Measurements from ENCODE around the gene IFNA2. TPM values are rescaled to one million over a fixed set of nuclear protein-coding genes. Genes with fewer than 3 reads are reported as not detected.

Gene IFNA2
- total and polyA plus RNA-seq, 2 experiments from 2014 or later = not detected

GRCh38 chr9:21429191-21429590 lies 44.0 kb upstream of the IFNA2 start:
- no peaks in the 10 kb centered on the region for H3K4me1 ChIP-seq (ENCODE audit: insufficient read depth)
- no peaks in the 10 kb centered on the region for H3K79me2 ChIP-seq
- 79% methylated on average over 2 of the region's 2 CpGs for WGBS (ENCODE audit: low lambda C conversion rate, missing lambda C conversion rate)
- H3K4me2 ChIP-seq = no peak overlapping the region
- H3K27me3 ChIP-seq = peaks cover 6% of the 10 kb centered on the region
- H3K4me3 ChIP-seq = no peak overlapping the region
- no peak overlapping the region for H3K27ac ChIP-seq
- H3K9me2 ChIP-seq (replicated peaks; ENCODE audit: insufficient read depth) = no peaks in the 10 kb centered on the region
- no peaks in the 10 kb centered on the region for H3K9me3 ChIP-seq (ENCODE audit: low read depth)
- H2AFZ ChIP-seq = no peak overlapping the region
- H3K36me3 ChIP-seq (replicated peaks; ENCODE audit: insufficient read depth, low read depth) = no peaks in the 10 kb centered on the region
- no peaks in the 10 kb centered on the region for H4K20me1 ChIP-seq (ENCODE audit: insufficient read depth, poor library complexity, severe bottlenecking)
- TF ChIP-seq EZH2phosphoT487 (IDR thresholded peaks at IDR 0.05; ENCODE audit: low read depth, severe bottlenecking, unreplicated experiment) = no peak
- no peak for TF ChIP-seq EZH2 (IDR thresholded peaks at IDR 0.05; ENCODE audit: borderline replicate concordance)
- no peak for TF ChIP-seq CTCF (IDR thresholded peaks at IDR 0.05; ENCODE audit: poor library complexity)
- DNase-seq (ENCODE audit: low spot score) = no peak

- Histone ChIP-seq H3K4me3 (no peak overlapping the region), H3K27ac (no peak overlapping the region), H3K79me2 (no peaks in the 10 kb centered on the region), H4K20me1 (ENCODE audit: insufficient read depth, poor library complexity, severe bottlenecking) (no peaks in the 10 kb centered on the region), H3K4me1 (ENCODE audit: insufficient read depth) (no peaks in the 10 kb centered on the region), H3K9me2 (replicated peaks; ENCODE audit: insufficient read depth) (no peaks in the 10 kb centered on the region), H3K4me2 (no peak overlapping the region), H2AFZ (no peak overlapping the region), H3K27me3 (peaks cover 6% of the 10 kb centered on the region), H3K9me3 (ENCODE audit: low read depth) (no peaks in the 10 kb centered on the region), H3K36me3 (replicated peaks; ENCODE audit: insufficient read depth, low read depth) (no peaks in the 10 kb centered on the region)
- 78% methylated on average over 1 of the region's 1 CpG for WGBS (ENCODE audit: low lambda C conversion rate, missing lambda C conversion rate)
- TF ChIP-seq EZH2phosphoT487 (IDR thresholded peaks at IDR 0.05; ENCODE audit: low read depth, severe bottlenecking, unreplicated experiment) (no peak), EZH2 (IDR thresholded peaks at IDR 0.05; ENCODE audit: borderline replicate concordance) (no peak), CTCF (IDR thresholded peaks at IDR 0.05; ENCODE audit: poor library complexity) (no peak)
- DNase-seq (ENCODE audit: low spot score) = no peak
Observed at GRCh38 chr9:21428235-21428634, 43.0 kb upstream of the IFNA2 start.

GRCh38 chr9:21415493-21416267 lies 30.5 kb upstream of the IFNA2 start:
- WGBS (ENCODE audit: low lambda C conversion rate, missing lambda C conversion rate) = 82% methylated on average over 5 of the region's 5 CpGs
- no peaks in the 10 kb centered on the region for H3K27me3 ChIP-seq
- no peak overlapping the region for H3K4me2 ChIP-seq

More at GRCh38 chr9:21415493-21416267, 30.5 kb upstream of the IFNA2 start:
- Histone ChIP-seq H2AFZ (no peak overlapping the region), H3K9me3 (ENCODE audit: low read depth) (no peaks in the 10 kb centered on the region), H3K79me2 (no peaks in the 10 kb centered on the region), H3K9me2 (replicated peaks; ENCODE audit: insufficient read depth) (no peaks in the 10 kb centered on the region), H4K20me1 (ENCODE audit: insufficient read depth, poor library complexity, severe bottlenecking) (no peaks in the 10 kb centered on the region), H3K4me1 (ENCODE audit: insufficient read depth) (no peaks in the 10 kb centered on the region), H3K36me3 (replicated peaks; ENCODE audit: insufficient read depth, low read depth) (no peaks in the 10 kb centered on the region), H3K27ac (no peak overlapping the region), H3K4me3 (no peak overlapping the region)
- TF ChIP-seq EZH2 (IDR thresholded peaks at IDR 0.05; ENCODE audit: borderline replicate concordance) = no peak
- no peak for TF ChIP-seq EZH2phosphoT487 (IDR thresholded peaks at IDR 0.05; ENCODE audit: low read depth, severe bottlenecking, unreplicated experiment)
- no peak for TF ChIP-seq CTCF (IDR thresholded peaks at IDR 0.05; ENCODE audit: poor library complexity)
- DNase-seq (ENCODE audit: low spot score) = no peak
